HG03575 (cell line): Measurements from ENCODE around the gene OPTC.

ENCODE experiments used
- ATAC-seq: cut with Tn5 transposase; IDR thresholded peaks from one replicate; pipeline ENCODE4 v1.9.1; 2021; ENCODE audit not compliant: unreplicated experiment, insufficient number of reproducible peaks, low FRiP score; ENCODE audit errors: extremely low read depth

The OPTC gene

GRCh38 chr1:203549309-203549708 lies 55.4 kb downstream of the OPTC start:
- ATAC-seq, result no peak

- no peak for ATAC-seq
Measured at GRCh38 chr1:203550846-203551245, 56.9 kb downstream of the OPTC start.

GRCh38 chr1:203551550-203551949 lies 57.6 kb downstream of the OPTC start:
- ATAC-seq, result no peak

- no peak for ATAC-seq
Measured at GRCh38 chr1:203553496-203553895, 59.5 kb downstream of the OPTC start.

- ATAC-seq, result no peak
Measured at GRCh38 chr1:203554071-203554470, 60.1 kb downstream of the OPTC start.

- ATAC-seq, result no peak
Measured at GRCh38 chr1:203555076-203555475, 61.1 kb downstream of the OPTC start.

- ATAC-seq, result no peak
Measured at GRCh38 chr1:203555511-203556046, 61.6 kb downstream of the OPTC start.

GRCh38 chr1:203556047-203556851 lies 62.3 kb downstream of the OPTC start:
- no peak for ATAC-seq

- no peak for ATAC-seq
Measured at GRCh38 chr1:203557390-203557789, 63.4 kb downstream of the OPTC start.

- no peak for ATAC-seq
Measured at GRCh38 chr1:203558064-203558760, 64.3 kb downstream of the OPTC start.
